ENCODE data around the gene RACGAP1. TPM values are rescaled to one million over a fixed set of nuclear protein-coding genes. Genes with fewer than 3 reads are reported as not detected.

The RACGAP1 gene
- 100 to 1,000 TPM; 113 to 117 TPM for total RNA-seq

- peak within 1 kb of the TSS; percentile 97 for H3K27ac Mint-ChIP-seq
- POLR2A ChIA-PET = interaction anchor here (0.8 to 1.7 kb wide), 8 partner anchors 8 to 87 kb away, joined by 3 to 11 read pairs (median 3); partner anchors contain the start of gene COX14
- no peak for TF ChIP-seq CTCF (IDR thresholded peaks at IDR 0.05)
- intact Hi-C loops (cut with micrococcal nuclease) = no loop called here
- H3K27me3 Mint-ChIP-seq = no peaks in the 10 kb centered on the region
- H3K36me3 Mint-ChIP-seq (ENCODE audit: low read depth) = peaks cover 22% of the 10 kb centered on the region
- peaks cover 2% of the 10 kb centered on the region for H3K9me3 Mint-ChIP-seq
- CTCF ChIA-PET = interaction anchor here (0.6 to 4.3 kb wide), 7 partner anchors 14 to 491 kb away, joined by 3 to 22 read pairs (median 8); no protein-coding TSS in a partner anchor
- ATAC-seq (peak; percentile 99), DNase-seq (peak; percentile 97)
- H3K4me1 Mint-ChIP-seq (ENCODE audit: low read depth) = peaks cover 18% of the 10 kb centered on the region
- H3K4me3 Mint-ChIP-seq = peak within 1 kb of the TSS; percentile 93
These were observed at the start of gene RACGAP1 for GRCh38 chr12:50025187-50026059. TSS of gene RACGAP1 (minus strand) at chr12:50025494. CDS start at chr12:50016715, 8,779 bp downstream.

GRCh38 chr12:50073712-50074111 is 48.4 kb upstream of the RACGAP1 start:
- TF ChIP-seq CTCF (IDR thresholded peaks at IDR 0.05) = no peak
- no peak overlapping the region for H3K27ac Mint-ChIP-seq
- H3K36me3 Mint-ChIP-seq (ENCODE audit: low read depth) = peaks cover 2% of the 10 kb centered on the region
- peaks cover 4% of the 10 kb centered on the region for H3K4me1 Mint-ChIP-seq (ENCODE audit: low read depth)
- no peaks in the 10 kb centered on the region for H3K27me3 Mint-ChIP-seq
- H3K4me3 Mint-ChIP-seq = no peak overlapping the region
- ATAC-seq (no peak), DNase-seq (no peak)
- POLR2A ChIA-PET = interaction anchor here (1.1 to 1.2 kb wide), 2 partner anchors 22 to 38 kb away, joined by 4 read pairs; no protein-coding TSS in a partner anchor
- H3K9me3 Mint-ChIP-seq = no peaks in the 10 kb centered on the region
- CTCF ChIA-PET = interaction anchor here (1.3 to 22.9 kb wide), 7 partner anchors 12 to 167 kb away, joined by 3 to 299 read pairs (median 8); partner anchors contain the start of gene SMARCD1
- intact Hi-C loops (cut with micrococcal nuclease) = loop anchor here (5.0 kb wide), 1 partner anchor 106 kb away; no protein-coding TSS in a partner anchor

GRCh38 chr12:50073206-50073605 is 47.9 kb upstream of the RACGAP1 start:
- H3K9me3 Mint-ChIP-seq = no peaks in the 10 kb centered on the region

GRCh38 chr12:50072198-50072907 is 47.1 kb upstream of the RACGAP1 start:
- Mint-ChIP-seq H3K4me3 (no peak overlapping the region), H3K36me3 (ENCODE audit: low read depth) (peaks cover 2% of the 10 kb centered on the region), H3K4me1 (ENCODE audit: low read depth) (peaks cover 4% of the 10 kb centered on the region), H3K27ac (no peak overlapping the region), H3K27me3 (no peaks in the 10 kb centered on the region), H3K9me3 (no peaks in the 10 kb centered on the region)
- POLR2A ChIA-PET = no interaction called here
- no peak for DNase-seq
- CTCF ChIA-PET = interaction anchor here (0.6 to 22.9 kb wide), 6 partner anchors 12 to 345 kb away, joined by 3 to 299 read pairs (median 54); partner anchors contain the start of gene SMARCD1
- no peak for ATAC-seq
- intact Hi-C loops (cut with micrococcal nuclease) = loop anchor here (5.0 kb wide), 1 partner anchor 105 kb away; no protein-coding TSS in a partner anchor
- TF ChIP-seq CTCF (IDR thresholded peaks at IDR 0.05) = no peak

More at GRCh38 chr12:50073206-50073605, 47.9 kb upstream of the RACGAP1 start:
- H3K4me3 Mint-ChIP-seq = no peak overlapping the region
- intact Hi-C loops (cut with micrococcal nuclease) = loop anchor here (5.0 kb wide), 1 partner anchor 106 kb away; no protein-coding TSS in a partner anchor
- H3K4me1 Mint-ChIP-seq (ENCODE audit: low read depth) = peaks cover 4% of the 10 kb centered on the region
- ChIA-PET POLR2A (interaction anchor here (1.2 kb wide), 1 partner anchor 38 kb away, joined by 4 read pairs; no protein-coding TSS in a partner anchor), CTCF (interaction anchor here (2.0 to 22.9 kb wide), 5 partner anchors 13 to 107 kb away, joined by 8 to 299 read pairs (median 60); partner anchors contain the start of gene SMARCD1)
- TF ChIP-seq CTCF (IDR thresholded peaks at IDR 0.05) = no peak
- no peak overlapping the region for H3K27ac Mint-ChIP-seq
- no peak for ATAC-seq
- DNase-seq = no peak
- H3K36me3 Mint-ChIP-seq (ENCODE audit: low read depth) = peaks cover 2% of the 10 kb centered on the region
- no peaks in the 10 kb centered on the region for H3K27me3 Mint-ChIP-seq

Measured in activated CD8-positive, alpha-beta T cell treated with anti-CD3 and anti-CD28 coated beads for 36 hours (primary cell).